Activated naive CD8-positive, alpha-beta T cell treated with anti-CD3 and anti-CD28 coated beads, Interleukin-2, amount 10 ng/mL, durations not matched to agents 7 days and 5 days (primary cell): ENCODE results near the gene EIF2S2. TPM values are rescaled to one million over a fixed set of nuclear protein-coding genes. Genes with fewer than 3 reads are reported as not detected.
A peak's percentile ranks its signal among the peaks of the same experiment; 100 is the strongest.

ENCODE experiments used
- ATAC-seq: fragments of 150-1000 bp; cut with Tn5 transposase; one replicate; pipeline ENCODE4 v1.10.0; 2021; ENCODE audit warnings: low read depth, moderate library complexity
- POLR2A ChIA-PET: fragments of 350-600 bp; sonication (Branson Sonifier 250); formaldehyde crosslinking; loops from one replicate; lab custom pipeline; 2021; ENCODE audit warnings: antibody characterized with exemption; lab: Charles Lee
- DNase-seq: peaks from one replicate; pipeline ENCODE4 v3.0.0; 2021
- H3K27ac Mint-ChIP-seq: one replicate; pipeline ENCODE4 v1.8.0; 2022; ENCODE audit warnings: mild to moderate bottlenecking, mixed read lengths
- H3K27me3 Mint-ChIP-seq: one replicate; pipeline ENCODE4 v1.8.0; 2022; ENCODE audit warnings: mild to moderate bottlenecking, moderate library complexity, mixed read lengths
- H3K36me3 Mint-ChIP-seq: one replicate; pipeline ENCODE4 v1.8.0; 2021; ENCODE audit warnings: mild to moderate bottlenecking, mixed read lengths
- H3K4me1 Mint-ChIP-seq: one replicate; pipeline ENCODE4 v1.8.0; 2021; ENCODE audit warnings: mixed read lengths
- H3K4me3 Mint-ChIP-seq: one replicate; pipeline ENCODE4 v1.8.0; 2022; ENCODE audit warnings: mild to moderate bottlenecking, moderate library complexity, mixed read lengths
- H3K9me3 Mint-ChIP-seq: one replicate; pipeline ENCODE4 v1.8.0; 2021; ENCODE audit warnings: mixed read lengths
- total RNA-seq, 2 experiments: library from RNA; stranded (reverse); gene quantifications; one replicate each; pipeline ENCODE4 v1.2.3, GENCODE V29; 2021

The EIF2S2 gene
- total RNA-seq, 2 experiments from 2014 or later = 82.4 to 85.0 TPM

- no peaks in the 10 kb centered on the region for H3K27me3 Mint-ChIP-seq
- ATAC-seq = no peak
- no peaks in the 10 kb centered on the region for H3K9me3 Mint-ChIP-seq
- no peak overlapping the region for H3K27ac Mint-ChIP-seq
- peaks cover 6% of the 10 kb centered on the region for H3K36me3 Mint-ChIP-seq
- peaks cover 25% of the 10 kb centered on the region for H3K4me1 Mint-ChIP-seq
- no peak overlapping the region for H3K4me3 Mint-ChIP-seq
- POLR2A ChIA-PET = no interaction called here
- DNase-seq = no peak
Observed at GRCh38 chr20:34062570-34063482, 49.2 kb downstream of the EIF2S2 start.

GRCh38 chr20:34061695-34062094, 50.3 kb downstream of the EIF2S2 start:
- H3K36me3 Mint-ChIP-seq = peaks cover 6% of the 10 kb centered on the region
- no peak for DNase-seq
- no peaks in the 10 kb centered on the region for H3K9me3 Mint-ChIP-seq
- H3K27ac Mint-ChIP-seq = no peak overlapping the region
- no peak overlapping the region for H3K4me3 Mint-ChIP-seq
- peaks cover 27% of the 10 kb centered on the region for H3K4me1 Mint-ChIP-seq
- no peak for ATAC-seq
- no peaks in the 10 kb centered on the region for H3K27me3 Mint-ChIP-seq
- POLR2A ChIA-PET = no interaction called here

GRCh38 chr20:34060970-34061369, 51.1 kb downstream of the EIF2S2 start:
- H3K27ac Mint-ChIP-seq = no peak overlapping the region
- H3K9me3 Mint-ChIP-seq = no peaks in the 10 kb centered on the region
- DNase-seq (no peak), ATAC-seq (no peak)
- H3K4me1 Mint-ChIP-seq = peaks cover 27% of the 10 kb centered on the region
- no peaks in the 10 kb centered on the region for H3K27me3 Mint-ChIP-seq
- POLR2A ChIA-PET = no interaction called here
- H3K4me3 Mint-ChIP-seq = no peak overlapping the region
- H3K36me3 Mint-ChIP-seq = peaks cover 6% of the 10 kb centered on the region

GRCh38 chr20:34058831-34059230, 53.2 kb downstream of the EIF2S2 start:
- Mint-ChIP-seq H3K36me3 (no peaks in the 10 kb centered on the region), H3K4me1 (peaks cover 35% of the 10 kb centered on the region), H3K9me3 (no peaks in the 10 kb centered on the region), H3K4me3 (no peak overlapping the region), H3K27me3 (no peaks in the 10 kb centered on the region), H3K27ac (peak overlapping the region; percentile 23)
- POLR2A ChIA-PET = no interaction called here
- no peak for DNase-seq
- ATAC-seq = peak; percentile 74

GRCh38 chr20:34055290-34055689, 56.8 kb downstream of the EIF2S2 start:
- Mint-ChIP-seq H3K4me3 (no peak overlapping the region), H3K4me1 (peaks cover 25% of the 10 kb centered on the region), H3K9me3 (no peaks in the 10 kb centered on the region), H3K36me3 (peaks cover 3% of the 10 kb centered on the region), H3K27ac (no peak overlapping the region), H3K27me3 (no peaks in the 10 kb centered on the region)
- POLR2A ChIA-PET = no interaction called here
- DNase-seq = no peak
- no peak for ATAC-seq

- POLR2A ChIA-PET = interaction anchor here (0.8 kb wide), 1 partner anchor 11 kb away, joined by 3 read pairs; no protein-coding TSS in a partner anchor
- Mint-ChIP-seq H3K27ac (no peak overlapping the region), H3K27me3 (no peaks in the 10 kb centered on the region), H3K36me3 (peaks cover 5% of the 10 kb centered on the region), H3K4me3 (no peak overlapping the region), H3K4me1 (peaks cover 19% of the 10 kb centered on the region), H3K9me3 (no peaks in the 10 kb centered on the region)
- DNase-seq = no peak
- ATAC-seq = no peak
Observed at GRCh38 chr20:34052414-34052813, 59.6 kb downstream of the EIF2S2 start.

- H3K4me3 Mint-ChIP-seq = no peak overlapping the region
- no peak for DNase-seq
- POLR2A ChIA-PET = no interaction called here
- no peaks in the 10 kb centered on the region for H3K27me3 Mint-ChIP-seq
- H3K9me3 Mint-ChIP-seq = no peaks in the 10 kb centered on the region
- H3K27ac Mint-ChIP-seq = no peak overlapping the region
- H3K36me3 Mint-ChIP-seq = peaks cover 12% of the 10 kb centered on the region
- ATAC-seq = no peak
- H3K4me1 Mint-ChIP-seq = peaks cover 20% of the 10 kb centered on the region
Observed at GRCh38 chr20:34049897-34050695, 61.9 kb downstream of the EIF2S2 start.

- ATAC-seq = no peak
- Mint-ChIP-seq H3K4me3 (no peak overlapping the region), H3K27ac (no peak overlapping the region), H3K9me3 (no peaks in the 10 kb centered on the region), H3K36me3 (peaks cover 12% of the 10 kb centered on the region), H3K4me1 (peaks cover 17% of the 10 kb centered on the region), H3K27me3 (no peaks in the 10 kb centered on the region)
- DNase-seq = no peak
- POLR2A ChIA-PET = interaction anchor here (0.6 kb wide), 1 partner anchor 334 kb away, joined by 3 read pairs; no protein-coding TSS in a partner anchor
Observed at GRCh38 chr20:34049389-34049788, 62.7 kb downstream of the EIF2S2 start.

- Mint-ChIP-seq H3K27ac (no peak overlapping the region), H3K4me1 (peaks cover 17% of the 10 kb centered on the region), H3K36me3 (peaks cover 18% of the 10 kb centered on the region), H3K9me3 (no peaks in the 10 kb centered on the region), H3K4me3 (no peak overlapping the region), H3K27me3 (no peaks in the 10 kb centered on the region)
- DNase-seq (no peak), ATAC-seq (no peak)
- POLR2A ChIA-PET = no interaction called here
Observed at GRCh38 chr20:34047917-34048316, 64.1 kb downstream of the EIF2S2 start.

GRCh38 chr20:34047010-34047687, 64.9 kb downstream of the EIF2S2 start:
- Mint-ChIP-seq H3K4me3 (no peak overlapping the region), H3K27ac (peak overlapping the region; percentile 36), H3K27me3 (no peaks in the 10 kb centered on the region), H3K36me3 (peaks cover 15% of the 10 kb centered on the region), H3K9me3 (no peaks in the 10 kb centered on the region), H3K4me1 (peaks cover 24% of the 10 kb centered on the region)
- ATAC-seq = no peak
- no peak for DNase-seq
- POLR2A ChIA-PET = no interaction called here

GRCh38 chr20:34045930-34046725, 65.9 kb downstream of the EIF2S2 start:
- ATAC-seq = no peak

GRCh38 chr20:34045294-34045693, 66.7 kb downstream of the EIF2S2 start:
- peaks cover 33% of the 10 kb centered on the region for H3K4me1 Mint-ChIP-seq
- no peak for DNase-seq
- peaks cover 16% of the 10 kb centered on the region for H3K36me3 Mint-ChIP-seq
- ATAC-seq = no peak
- H3K4me3 Mint-ChIP-seq = no peak overlapping the region
- H3K27me3 Mint-ChIP-seq = no peaks in the 10 kb centered on the region
- H3K9me3 Mint-ChIP-seq = no peaks in the 10 kb centered on the region
- no peak overlapping the region for H3K27ac Mint-ChIP-seq
- POLR2A ChIA-PET = no interaction called here

More at GRCh38 chr20:34045930-34046725, 65.9 kb downstream of the EIF2S2 start:
- no peak for DNase-seq
- no peaks in the 10 kb centered on the region for H3K27me3 Mint-ChIP-seq
- H3K36me3 Mint-ChIP-seq = peaks cover 15% of the 10 kb centered on the region
- H3K9me3 Mint-ChIP-seq = no peaks in the 10 kb centered on the region
- peaks cover 31% of the 10 kb centered on the region for H3K4me1 Mint-ChIP-seq
- no peak overlapping the region for H3K27ac Mint-ChIP-seq
- no peak overlapping the region for H3K4me3 Mint-ChIP-seq
- POLR2A ChIA-PET = no interaction called here
